IPS DF 4.7 (cell line): Measurements from ENCODE around the gene COL4A2.

Source experiments
- DNase-seq: peaks from one replicate; pipeline ENCODE4 v3.0.0-alpha.2; 2013; ENCODE audit warnings: low spot score; ENCODE audit errors: extremely low read depth

Gene COL4A2

DNA sequence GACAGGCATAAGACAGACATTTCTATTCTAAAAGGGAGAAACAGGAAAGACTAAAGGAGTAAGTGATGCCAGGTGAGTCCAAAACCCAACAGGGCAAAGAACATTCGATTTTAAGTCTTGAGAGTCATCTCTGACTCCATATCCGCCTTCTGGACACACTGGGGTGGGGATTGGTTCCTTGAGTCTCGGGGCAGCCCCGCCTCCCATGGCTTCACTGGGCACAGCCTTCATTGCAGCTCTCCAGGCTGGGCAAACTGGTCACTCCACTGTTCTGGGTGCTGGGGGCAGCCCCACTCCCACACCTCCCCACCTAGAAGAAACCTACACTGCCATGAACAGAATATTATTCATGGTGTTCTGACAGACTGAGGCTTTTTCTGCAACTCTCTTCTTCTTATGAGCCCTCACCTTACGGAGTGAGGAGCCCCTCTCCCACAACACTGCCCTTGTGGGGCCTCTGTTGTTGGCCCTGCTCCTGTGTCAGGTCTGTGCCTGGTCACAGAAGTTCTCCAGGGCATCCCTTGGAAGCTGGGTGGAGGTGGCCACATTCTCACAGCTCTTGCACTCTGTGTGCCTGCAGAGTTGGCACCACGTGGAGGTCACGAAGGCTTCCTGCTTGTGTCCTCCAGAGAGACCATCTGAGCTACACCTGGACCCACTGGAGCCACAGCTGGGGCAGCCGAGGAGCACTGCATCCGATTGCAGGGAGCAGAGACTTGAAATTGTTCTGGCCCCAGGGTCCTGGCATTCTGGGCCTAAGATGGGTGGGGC is 95.4 kb downstream of the COL4A2 start:
- DNase-seq = no peak

DNA sequence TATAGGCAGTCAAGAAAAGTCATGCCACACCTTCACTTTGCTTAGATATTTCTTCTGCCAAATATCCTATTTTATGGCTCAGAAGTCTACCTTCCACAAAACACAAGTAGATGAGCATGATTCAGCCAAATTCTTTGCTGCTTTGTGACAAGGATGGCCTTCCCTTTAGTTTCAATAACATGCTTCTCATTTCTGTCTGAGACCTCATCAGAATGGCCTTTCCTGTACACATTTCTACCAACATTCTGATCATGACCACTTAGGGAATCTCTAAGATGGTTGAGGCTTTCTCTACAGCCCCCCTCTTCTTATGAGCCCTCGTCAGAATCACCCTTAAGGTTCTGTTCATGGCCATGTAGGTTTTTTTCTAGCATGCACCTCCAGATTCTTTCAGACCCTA is 96.2 kb downstream of the COL4A2 start:
- no peak for DNase-seq

DNA sequence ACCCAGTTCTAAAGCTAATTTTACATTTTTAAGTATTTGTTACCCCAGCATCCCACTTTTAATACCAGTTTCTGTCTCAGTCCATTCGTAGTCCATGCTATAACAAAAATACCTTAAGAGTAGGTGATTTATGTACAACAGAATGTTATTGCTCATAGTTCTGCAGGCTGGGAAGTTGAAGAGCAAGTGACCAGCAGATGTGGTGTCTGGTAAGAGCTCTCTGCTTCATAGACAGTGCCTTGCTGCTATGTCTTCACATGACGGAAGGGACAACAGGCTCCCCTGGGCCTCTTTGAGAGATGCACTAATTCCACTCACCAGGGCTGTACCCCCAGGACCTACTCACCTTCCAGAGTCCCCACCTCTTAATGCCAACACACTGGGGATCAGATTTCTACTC is 96.6 kb downstream of the COL4A2 start:
- no peak for DNase-seq

DNA sequence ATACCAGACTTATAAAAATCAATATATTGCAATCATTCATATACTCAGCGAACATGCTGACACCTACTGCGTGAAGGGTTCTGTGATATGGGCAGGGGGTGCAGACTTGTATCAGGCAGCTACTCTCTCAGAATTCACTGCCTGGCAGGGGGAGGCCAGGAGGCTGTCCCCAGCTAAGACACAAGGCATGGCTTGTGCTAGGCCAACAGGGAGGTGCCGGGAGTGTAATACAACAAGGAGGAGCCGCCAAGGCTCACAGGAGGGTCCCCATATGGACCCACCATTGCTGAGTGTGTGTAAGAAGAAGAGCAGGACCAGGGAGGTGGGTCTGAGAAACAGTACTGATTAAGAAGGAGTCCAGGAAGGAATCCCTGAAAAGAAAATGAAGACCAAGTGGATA is 97.2 kb downstream of the COL4A2 start:
- no peak for DNase-seq

DNA sequence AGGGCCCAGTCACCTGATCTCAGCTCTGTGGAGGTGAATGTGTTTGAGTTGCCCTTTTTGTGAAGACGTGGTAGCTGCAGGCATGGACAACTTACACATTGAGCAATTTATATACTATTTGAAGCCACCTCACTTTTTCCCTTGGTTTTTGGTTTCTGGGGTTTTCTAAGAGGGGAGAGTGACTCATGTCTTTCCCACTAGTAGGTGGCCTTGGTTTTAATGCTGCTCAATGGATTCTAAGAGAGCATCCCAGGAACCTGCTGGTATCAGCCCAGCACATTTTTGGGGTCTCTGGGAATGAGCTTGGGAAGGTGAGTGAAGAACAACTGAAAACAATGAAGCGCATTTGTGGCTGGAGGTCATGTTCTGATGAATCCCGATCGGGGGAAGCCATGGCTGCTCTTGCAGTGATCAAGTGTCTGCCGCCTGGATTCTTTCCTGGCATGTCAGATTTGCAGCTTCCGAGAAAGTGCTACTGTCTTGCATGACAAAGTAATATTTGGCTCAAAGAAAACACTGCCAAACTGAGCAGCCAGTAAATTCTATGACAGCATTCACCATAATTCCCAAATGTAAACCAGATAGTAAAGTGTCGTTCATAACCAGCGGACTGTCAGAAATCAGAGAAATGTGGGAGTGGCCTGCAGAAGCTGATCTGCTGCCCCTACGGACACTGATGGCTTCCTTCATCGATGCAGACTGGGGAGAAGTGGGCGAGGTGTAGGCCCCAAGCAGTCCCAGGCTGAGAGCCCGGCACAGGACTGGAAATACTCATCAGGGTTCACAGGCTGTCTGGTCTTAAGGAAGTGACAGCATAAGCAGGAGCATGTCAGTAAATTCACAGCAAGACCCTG is 98.7 kb downstream of the COL4A2 start:
- no peak for DNase-seq

DNA sequence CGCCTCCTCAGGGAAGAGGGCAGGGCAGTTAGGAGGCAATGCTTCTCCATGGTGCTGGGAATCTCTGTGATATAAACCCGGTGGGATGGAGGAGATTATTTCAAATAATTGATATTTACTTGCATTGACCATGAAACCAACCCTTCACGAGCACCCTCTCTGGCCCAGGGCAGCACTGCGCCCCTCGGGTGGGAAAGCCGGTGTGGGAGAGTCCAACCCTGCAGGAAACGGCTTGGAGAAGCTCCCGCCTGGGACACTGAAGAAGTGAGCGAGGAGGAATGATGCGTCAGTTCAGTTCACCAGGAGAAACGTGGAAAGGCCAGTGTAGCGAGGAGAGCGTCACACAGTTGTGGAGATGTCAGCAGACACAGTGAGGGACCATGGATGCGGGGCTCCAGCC is 99.9 kb downstream of the COL4A2 start:
- no peak for DNase-seq

DNA sequence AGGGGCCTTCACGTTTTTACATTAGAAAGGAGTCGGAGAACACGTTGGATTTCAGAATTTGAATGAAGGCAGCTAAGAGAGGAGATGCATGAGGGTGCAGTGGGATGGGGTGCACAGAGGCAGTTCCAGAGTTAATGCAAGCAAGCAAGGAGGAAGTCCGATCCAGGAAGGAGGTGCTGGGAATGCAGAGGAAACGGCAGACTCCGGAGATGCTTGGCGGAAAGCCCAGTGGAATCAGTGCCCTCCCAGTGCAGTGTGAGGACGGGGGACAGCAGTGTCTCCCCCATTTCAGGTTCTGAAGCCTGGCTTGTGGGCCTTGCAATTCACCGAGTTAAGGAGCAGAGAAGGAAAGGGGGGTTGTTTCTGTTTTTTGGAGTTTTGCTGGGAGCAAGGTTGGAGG is 100.4 kb downstream of the COL4A2 start:
- DNase-seq = no peak

DNA sequence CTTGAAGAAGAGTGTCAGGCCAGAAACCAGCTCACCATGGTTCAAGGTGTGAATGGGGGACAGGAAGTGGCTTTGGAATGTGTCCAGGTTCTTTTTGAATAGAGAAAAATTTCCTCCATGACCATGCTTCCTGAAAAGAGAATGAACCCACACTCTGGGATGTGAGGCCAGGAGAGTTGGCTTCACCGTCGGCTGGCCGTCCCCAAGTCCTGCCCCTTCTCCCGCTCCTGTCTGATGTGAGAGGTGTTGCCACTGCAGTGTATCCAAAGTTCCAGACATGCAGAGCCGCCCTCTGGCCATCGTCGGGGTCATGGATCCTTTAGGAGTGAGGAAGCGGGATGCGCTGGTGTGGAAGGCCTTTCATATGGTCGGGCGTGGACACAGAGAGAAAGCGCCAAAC is 101.2 kb downstream of the COL4A2 start:
- no peak for DNase-seq

DNA sequence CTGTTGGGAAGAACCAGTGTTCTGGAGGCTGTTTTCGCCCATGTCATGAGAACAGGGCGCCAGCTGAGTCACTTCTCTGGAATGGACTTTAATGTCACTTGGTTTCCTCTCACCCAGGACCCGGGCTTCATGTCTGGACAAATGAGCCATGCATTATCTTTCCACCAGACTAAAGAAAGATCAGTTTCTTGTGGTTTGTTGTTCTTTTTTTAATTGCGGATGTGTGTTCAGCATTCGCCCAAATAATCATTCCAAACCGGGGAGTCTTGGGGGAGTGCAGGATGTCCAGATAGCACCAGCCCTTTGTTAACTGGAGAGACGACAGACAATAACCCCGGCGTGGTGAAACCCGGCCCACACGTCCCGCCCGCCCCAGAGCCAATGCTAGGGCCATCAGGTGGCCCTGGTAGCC is 102.5 kb downstream of the COL4A2 start:
- no peak for DNase-seq

DNA sequence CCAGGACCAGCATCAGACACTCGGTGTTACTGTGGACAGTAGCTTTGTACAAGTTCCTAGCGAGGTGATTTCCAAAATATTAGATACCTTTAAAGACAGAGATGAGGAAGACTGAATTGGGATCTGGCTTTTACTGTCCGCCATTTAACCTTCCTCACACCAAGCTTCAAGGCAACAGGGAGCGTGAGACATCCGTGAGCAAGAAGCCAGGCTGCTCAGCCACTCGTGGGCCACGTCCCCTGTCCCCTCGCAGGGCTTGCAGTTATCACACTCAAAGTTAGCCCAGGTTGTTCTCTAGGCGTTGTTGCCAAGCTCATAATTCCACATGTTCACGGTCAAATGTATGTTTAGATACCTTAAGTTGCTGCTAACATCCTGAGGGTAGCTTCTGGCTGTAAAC is 102.9 kb downstream of the COL4A2 start:
- DNase-seq = no peak

DNA sequence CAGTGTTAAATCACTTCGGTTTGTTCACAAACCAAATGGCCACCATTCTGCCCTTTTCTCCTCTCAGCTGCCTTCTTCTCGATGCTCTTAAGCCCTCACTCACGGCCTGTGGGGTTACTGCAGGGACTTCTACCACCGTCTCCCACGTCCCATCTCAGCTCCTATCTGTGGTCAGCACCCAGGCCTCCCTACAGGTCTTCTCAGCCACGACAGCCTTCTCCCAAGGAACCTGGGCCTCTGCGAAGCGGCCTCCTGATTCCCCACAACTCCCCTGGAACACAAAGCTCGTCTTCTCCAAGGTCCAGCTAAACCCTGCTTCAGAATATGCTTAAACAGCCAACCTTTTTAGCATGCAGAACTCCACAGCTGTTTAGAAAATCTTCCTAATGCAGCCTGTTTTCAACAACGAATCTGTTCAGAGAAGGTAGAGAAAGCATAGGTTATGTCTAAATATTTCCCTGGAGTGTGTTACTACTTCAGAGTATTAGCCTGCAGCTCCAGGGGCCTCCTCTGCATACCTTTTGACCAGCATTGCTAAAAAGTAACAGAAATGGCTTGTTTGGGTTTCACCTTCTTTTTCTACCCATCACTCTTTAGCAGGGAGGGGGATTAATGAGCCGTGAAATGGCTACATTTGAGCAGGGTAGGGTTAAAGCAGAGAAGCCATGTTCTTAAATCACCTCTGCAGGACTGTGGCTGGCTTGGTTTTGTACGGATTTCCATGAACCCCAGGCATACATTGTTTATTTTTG is 104.0 kb downstream of the COL4A2 start:
- DNase-seq = no peak

DNA sequence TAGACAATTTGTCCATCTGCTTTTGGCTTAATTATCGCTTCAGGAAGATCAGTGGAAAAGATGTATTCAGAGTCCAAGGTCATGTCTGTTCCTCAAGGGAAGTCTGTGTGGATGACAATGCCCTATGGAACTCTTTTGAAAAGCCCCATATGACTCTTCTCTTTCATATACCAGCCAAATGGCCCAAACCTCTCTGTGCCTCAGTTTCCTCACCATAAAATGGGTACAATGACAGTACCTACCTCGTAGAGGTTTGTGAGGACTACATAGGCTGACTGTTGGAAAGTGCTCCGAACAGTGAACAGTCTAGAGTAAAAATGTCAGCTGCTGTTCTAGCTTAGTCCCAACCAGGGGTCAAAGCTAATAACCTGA is 104.6 kb downstream of the COL4A2 start:
- DNase-seq = no peak

DNA sequence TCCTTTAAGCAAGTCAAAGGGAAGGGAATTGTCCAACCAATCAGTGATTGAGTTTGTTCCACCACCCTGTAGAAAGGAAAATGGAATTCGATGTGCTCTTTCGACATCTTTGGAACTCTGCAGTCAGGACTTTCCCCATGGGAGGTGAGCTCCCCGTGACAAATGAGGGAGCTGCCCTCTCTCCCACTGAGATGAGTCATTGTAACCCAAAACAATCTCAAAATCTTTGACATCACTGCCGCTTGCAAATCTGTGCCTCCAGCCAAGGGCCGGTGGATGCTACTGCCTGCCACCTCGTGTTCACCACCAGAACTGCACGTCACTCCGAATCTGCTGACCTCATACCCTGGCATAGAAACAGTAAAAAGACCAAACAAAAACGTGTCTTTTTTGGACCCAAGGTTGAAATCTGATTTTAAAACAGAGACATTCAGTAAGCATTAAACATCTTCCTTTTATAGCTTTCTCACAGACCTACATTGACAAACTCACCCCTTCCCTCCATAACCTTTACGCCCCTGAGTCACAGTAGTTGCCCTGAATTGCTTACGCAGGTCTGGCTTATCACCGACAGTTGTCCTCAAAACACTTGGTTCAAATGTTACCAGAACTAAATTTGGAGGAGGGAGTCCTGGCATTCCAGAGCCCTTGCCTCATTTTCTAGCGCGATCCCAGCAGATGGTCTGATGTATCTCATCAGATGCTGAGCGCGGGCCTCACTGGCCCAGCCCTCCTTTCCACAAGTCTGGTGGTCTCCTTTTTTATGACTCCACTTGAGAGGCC is 105.2 kb downstream of the COL4A2 start:
- peak; percentile 78 for DNase-seq

DNA sequence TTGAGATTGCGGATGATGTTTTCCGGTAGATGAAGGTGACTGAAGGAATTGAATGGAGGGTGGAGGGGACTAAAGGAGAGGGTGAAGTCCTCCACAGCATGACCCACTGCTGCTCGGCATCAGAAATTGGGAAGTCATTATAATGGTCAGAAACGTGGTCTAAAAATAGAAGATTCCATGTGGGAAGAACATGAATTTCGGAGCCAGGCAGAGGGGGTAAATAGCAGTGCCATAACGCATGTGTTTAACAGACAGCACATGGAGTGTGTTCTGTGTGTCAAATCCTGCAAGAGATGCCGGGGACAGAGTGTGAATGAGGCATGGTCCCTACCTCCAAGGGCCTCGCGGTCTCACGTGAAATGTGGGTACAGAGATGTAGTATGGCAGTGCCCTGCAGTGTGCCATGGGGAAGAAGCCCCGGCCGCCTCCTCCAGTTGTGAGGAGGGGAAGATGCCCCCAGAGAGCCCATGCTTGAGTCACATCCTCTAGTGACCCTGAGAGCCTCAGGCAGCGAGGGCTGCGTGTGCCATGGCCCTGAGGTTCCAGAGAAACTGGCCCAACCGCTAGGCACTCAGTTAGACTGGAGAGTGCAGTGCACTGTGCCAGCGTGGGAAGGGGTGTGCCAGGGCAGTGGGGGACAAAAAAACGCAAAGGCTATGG is 106.1 kb downstream of the COL4A2 start:
- DNase-seq = no peak

DNA sequence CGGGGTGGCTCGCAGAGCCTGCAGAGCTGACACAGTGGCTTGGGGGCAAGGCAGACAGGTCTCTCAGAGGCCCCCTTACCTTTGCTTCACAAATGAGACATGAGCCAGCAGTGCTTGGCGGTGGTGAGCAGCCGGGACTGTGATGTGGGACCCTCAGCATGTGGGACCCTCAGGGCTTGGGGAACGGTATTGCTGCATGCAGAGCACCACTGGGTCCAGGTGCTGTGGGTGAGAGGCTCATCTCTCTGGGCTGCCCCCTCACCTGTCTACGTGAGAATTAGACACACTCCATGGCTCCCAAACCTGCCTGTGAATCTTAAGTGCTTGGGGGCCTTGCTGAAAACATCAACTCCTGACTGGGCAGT is 106.6 kb downstream of the COL4A2 start:
- DNase-seq = no peak

DNA sequence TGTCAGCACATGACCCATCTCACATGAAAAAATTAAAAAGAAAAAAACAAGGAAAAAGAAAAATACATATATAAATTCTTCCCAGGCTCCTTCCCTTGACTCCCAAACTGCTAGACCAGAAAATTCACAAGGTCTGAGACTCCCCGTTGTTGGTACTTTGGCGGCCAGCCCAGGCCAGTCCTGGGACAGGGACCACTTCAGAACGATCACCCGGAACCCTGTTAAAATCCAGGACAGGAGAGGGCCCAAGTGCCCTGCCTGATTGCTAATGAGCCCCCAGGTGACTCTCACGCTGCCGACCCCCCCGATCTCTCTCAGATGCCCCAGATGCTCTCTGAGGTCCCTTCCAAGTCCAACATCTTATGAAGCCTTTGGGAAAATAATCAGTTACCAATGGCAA is 107.2 kb downstream of the COL4A2 start:
- no peak for DNase-seq

DNA sequence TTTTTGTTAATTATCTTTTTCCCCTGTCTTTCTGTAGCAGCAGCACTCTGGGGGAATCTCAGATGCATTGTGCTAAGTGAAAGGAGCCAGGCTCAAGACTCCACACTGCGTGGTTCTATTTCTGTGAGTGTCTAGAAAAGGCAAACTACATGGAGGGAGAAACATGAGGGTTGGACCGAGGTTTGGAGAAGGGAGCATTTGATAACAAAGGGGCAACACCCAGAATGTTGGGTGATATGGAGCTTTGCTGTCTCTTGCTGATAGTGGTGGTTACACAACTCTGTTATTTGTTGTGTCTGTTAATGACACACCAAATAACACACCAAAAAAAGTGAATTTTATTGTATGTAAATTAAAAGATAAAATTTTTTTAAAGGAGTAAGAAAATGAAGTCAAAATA is 107.8 kb downstream of the COL4A2 start:
- no peak for DNase-seq

DNA sequence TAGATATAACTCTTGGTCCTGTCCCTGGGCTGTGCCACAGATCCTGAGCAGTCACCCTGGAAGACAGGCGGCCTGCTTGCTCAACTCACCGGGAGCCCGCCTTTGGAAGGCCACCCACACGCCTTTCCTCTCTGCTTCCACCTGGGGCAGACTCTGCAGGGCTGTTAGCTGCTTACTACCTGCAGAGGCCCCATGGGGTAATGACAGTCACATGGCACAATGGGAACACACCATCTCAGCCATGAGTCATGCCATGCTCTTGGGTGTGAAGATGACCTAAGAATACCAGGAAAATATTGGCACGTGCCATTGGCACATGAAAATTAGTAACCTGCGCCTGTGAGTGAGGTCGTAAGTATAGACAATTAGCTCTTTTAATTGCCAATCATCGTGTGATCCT is 108.6 kb downstream of the COL4A2 start:
- DNase-seq = no peak

DNA sequence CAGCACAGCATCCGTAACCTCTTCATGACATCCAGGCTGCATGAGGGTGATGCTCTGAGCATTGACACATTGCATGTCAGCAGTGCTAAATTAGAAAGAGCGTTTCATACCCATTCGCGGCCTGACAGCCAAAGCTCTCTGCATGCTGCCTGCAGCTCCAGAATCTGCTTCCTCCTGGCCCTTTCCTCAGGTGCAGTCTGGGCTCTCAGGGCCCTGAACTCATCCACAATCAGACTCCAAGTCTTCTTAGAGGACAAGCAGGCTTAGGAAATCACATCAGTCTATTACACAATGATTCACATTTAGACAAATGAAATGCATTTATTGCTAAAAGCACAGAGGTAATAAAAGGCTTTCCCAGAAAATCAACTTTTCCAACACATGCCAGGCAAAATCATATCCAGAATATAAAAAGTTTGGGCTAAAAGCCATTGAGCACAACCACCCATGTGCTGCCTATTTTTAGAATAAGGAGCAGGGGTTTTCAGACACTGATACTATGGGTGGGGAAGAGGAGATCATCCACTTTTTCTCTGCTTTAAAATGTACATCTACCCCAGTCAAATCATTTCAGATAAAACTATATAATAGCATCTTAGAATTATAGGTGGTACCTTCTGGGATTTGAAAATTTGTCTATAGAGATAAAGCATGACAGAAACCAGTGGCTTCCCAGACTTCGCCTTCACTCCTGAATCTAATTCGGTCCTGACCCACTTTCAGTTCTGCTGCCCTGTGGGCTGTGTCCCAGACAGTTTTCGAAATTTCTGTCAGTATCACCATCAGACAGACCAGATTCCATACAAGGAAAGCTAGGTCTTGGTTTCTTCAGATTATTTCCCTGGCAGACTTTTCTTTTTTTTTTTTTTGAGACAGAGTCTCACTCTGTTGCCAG is 109.3 kb downstream of the COL4A2 start:
- DNase-seq = no peak

DNA sequence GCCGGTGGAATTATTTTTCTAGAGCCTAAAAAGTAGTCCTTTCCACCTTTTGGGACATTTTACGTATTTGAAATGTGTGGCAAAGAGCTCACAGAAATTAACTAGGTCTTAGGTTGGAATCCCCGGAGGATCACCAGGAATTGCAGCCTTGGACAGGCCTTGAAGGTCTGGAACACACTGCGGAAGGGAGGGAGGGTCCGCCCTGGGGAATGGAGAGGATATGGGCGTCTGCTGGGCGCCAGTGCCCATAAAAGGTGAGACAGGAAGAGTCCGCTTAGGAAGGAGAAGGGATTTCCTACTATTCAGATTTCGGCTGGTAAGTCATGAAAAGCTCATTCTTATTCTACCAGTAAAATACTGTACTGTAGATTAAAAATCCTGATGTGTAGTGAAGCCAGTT is 111.9 kb downstream of the COL4A2 start:
- no peak for DNase-seq
